PC-3 (cell line): Measurements from ENCODE around the gene CPN1. TPM values are rescaled to one million over a fixed set of nuclear protein-coding genes. Genes with fewer than 3 reads are reported as not detected.

Source experiments
- ATAC-seq: fragments of 200-7000 bp; cut with Tn5 transposase; 2 replicates; pipeline ENCODE4 v1.9.1; 2020; ENCODE audit warnings: mild to moderate bottlenecking, moderate library complexity
- BruUV-seq: library from RNA; stranded (reverse); fragments of 400-500 nt; replicated peaks from 2 replicates; lab custom pipeline; 2021; lab: Mats Ljungman, UMichigan
- CTCF ChIA-PET: fragments of 300-600 bp; sonication (Branson Sonifier 250); formaldehyde crosslinking; loops from one replicate; lab custom pipeline; 2022; ENCODE audit warnings: antibody characterized with exemption; lab: Charles Lee
- POLR2A ChIA-PET: fragments of 300-600 bp; sonication (Branson Sonifier 250); formaldehyde crosslinking; loops from one replicate; lab custom pipeline; 2022; ENCODE audit warnings: antibody characterized with exemption; ENCODE audit not compliant: unreplicated experiment; lab: Charles Lee
- DNase-seq: peaks from one replicate; pipeline ENCODE4 v3.0.0-alpha.2; 2015
- H2AFZ ChIP-seq: fragments of 300-600 bp; sonication (generic); 2 replicates; pipeline ENCODE4 v1.6.0; 2016; ENCODE audit warnings: antibody characterized with exemption, low read length
- H3F3A ChIP-seq: fragments of 300-600 bp; sonication (generic); one replicate; pipeline ENCODE4 v1.6.0; 2017; ENCODE audit warnings: antibody characterized with exemption, low read length, control low read depth, mild to moderate bottlenecking; ENCODE audit not compliant: unreplicated experiment
- H3K27ac ChIP-seq: fragments of 300-600 bp; sonication (generic); 2 replicates; pipeline ENCODE4 v1.5.1; 2016; ENCODE audit warnings: mild to moderate bottlenecking, low read length
- H3K27me3 ChIP-seq: fragments of 300-600 bp; sonication (generic); 2 replicates; pipeline ENCODE4 v1.6.1; 2016; ENCODE audit warnings: low read length, mixed read lengths
- H3K36me3 ChIP-seq: fragments of 300-600 bp; sonication (generic); 2 replicates; pipeline ENCODE4 v1.6.1; 2016; ENCODE audit warnings: low read depth, mixed run types, low read length, mixed read lengths
- H3K4me1 ChIP-seq: fragments of 300-600 bp; sonication (generic); 2 replicates; pipeline ENCODE4 v1.5.1; 2016; ENCODE audit warnings: low read length; ENCODE audit not compliant: insufficient read depth
- H3K4me2 ChIP-seq: fragments of 300-600 bp; sonication (generic); 2 replicates; pipeline ENCODE4 v1.6.0; 2016; ENCODE audit warnings: low read length
- H3K4me3 ChIP-seq: fragments of 300-600 bp; sonication (generic); 2 replicates; pipeline ENCODE4 v1.5.1; 2016; ENCODE audit warnings: mild to moderate bottlenecking, low read length, mixed read lengths
- H3K79me2 ChIP-seq: fragments of 300-600 bp; sonication (generic); 2 replicates; pipeline ENCODE4 v1.6.1; 2017; ENCODE audit warnings: low read length, mixed read lengths
- H3K9ac ChIP-seq: fragments of 300-600 bp; sonication (generic); 2 replicates; pipeline ENCODE4 v1.6.0; 2016; ENCODE audit warnings: mild to moderate bottlenecking, low read length
- H3K9me2 ChIP-seq: fragments of 300-600 bp; sonication (generic); replicated peaks from 2 replicates; pipeline ENCODE4 v1.6.1; 2016; ENCODE audit warnings: mixed run types, low read length, mixed read lengths
- H3K9me3 ChIP-seq: fragments of 300-600 bp; sonication (generic); 2 replicates; pipeline ENCODE4 v1.6.1; 2016; ENCODE audit warnings: low read length, mixed read lengths
- H4K20me1 ChIP-seq: fragments of 300-600 bp; sonication (generic); 2 replicates; pipeline ENCODE4 v1.6.1; 2016; ENCODE audit warnings: low read length, mixed read lengths
- CTCF ChIP-seq: fragments of 300-600 bp; sonication (generic); conservative IDR thresholded peaks from 2 replicates; pipeline ENCODE4 v1.5.1; 2017; ENCODE audit warnings: antibody characterized with exemption, low read depth, mild to moderate bottlenecking, low read length
- EZH2 ChIP-seq: fragments of 300-600 bp; sonication (generic); IDR thresholded peaks from one replicate; pipeline ENCODE4 v1.6.1; 2017; ENCODE audit warnings: antibody characterized with exemption, mild to moderate bottlenecking, low read length; ENCODE audit not compliant: unreplicated experiment
- EZH2phosphoT487 ChIP-seq: fragments of 300-600 bp; sonication (generic); IDR thresholded peaks from 2 replicates; pipeline ENCODE4 v1.6.1; 2018; ENCODE audit warnings: mild to moderate bottlenecking, antibody characterized with exemption, low read length, borderline replicate concordance
- intact Hi-C: fragments of 100-400 bp; cut with micrococcal nuclease; formaldehyde crosslinking; loops from 2 replicates; pipeline ENCODE4 v1.9.0; 2023
- total RNA-seq: library from RNA; depleted of rRNA; stranded (reverse); fragments of >200 nt; gene quantifications from 2 replicates; pipeline ENCODE4 v1.2.3, GENCODE V29; 2014

Gene CPN1
- total RNA-seq, 1 experiment from 2014 or later, result not detected

GRCh38 chr10:100008142-100008522 lies 73.5 kb downstream of the CPN1 start:
- BruUV-seq, result no TSS peak
- no peaks in the 10 kb centered on the region for H3K9me3 ChIP-seq
- no peaks in the 10 kb centered on the region for H3K36me3 ChIP-seq
- DNase-seq, result peak; percentile 66
- H3K27ac ChIP-seq, result peak overlapping the region; percentile 95
- H3K9ac ChIP-seq, result peak overlapping the region; percentile 85
- CTCF ChIA-PET, result interaction anchor here (0.5 to 1.8 kb wide), 2 partner anchors 24 to 162 kb away, joined by 3 to 6 read pairs; no protein-coding TSS in a partner anchor
- H2AFZ ChIP-seq, result no peak overlapping the region
- POLR2A ChIA-PET, result interaction anchor here (0.5 kb wide), 1 partner anchor 232 kb away, joined by 4 read pairs; no protein-coding TSS in a partner anchor
- H3K4me2 ChIP-seq, result peak overlapping the region; percentile 90
- H4K20me1 ChIP-seq, result no peaks in the 10 kb centered on the region
- H3F3A ChIP-seq, result no peaks in the 10 kb centered on the region
- no peaks in the 10 kb centered on the region for H3K27me3 ChIP-seq
- H3K9me2 ChIP-seq, result no peaks in the 10 kb centered on the region
- H3K4me1 ChIP-seq, result peaks cover 36% of the 10 kb centered on the region
- peak overlapping the region; percentile 91 for H3K4me3 ChIP-seq
- peaks cover 51% of the 10 kb centered on the region for H3K79me2 ChIP-seq
- intact Hi-C loops, result loop anchor here (2.0 to 5.0 kb wide), 2 partner anchors 31 to 41 kb away; no protein-coding TSS in a partner anchor
- TF ChIP-seq CTCF (no peak), EZH2 (no peak), EZH2phosphoT487 (no peak)
- ATAC-seq, result peak; percentile 27

- Histone ChIP-seq H3K9me3 (no peaks in the 10 kb centered on the region), H3K4me1 (peaks cover 39% of the 10 kb centered on the region), H3K36me3 (no peaks in the 10 kb centered on the region), H3K9me2 (no peaks in the 10 kb centered on the region), H3F3A (no peaks in the 10 kb centered on the region), H4K20me1 (no peaks in the 10 kb centered on the region), H3K27ac (peak overlapping the region; percentile 95), H3K79me2 (peaks cover 58% of the 10 kb centered on the region), H3K4me3 (peak overlapping the region; percentile 91), H3K27me3 (no peaks in the 10 kb centered on the region), H3K4me2 (peak overlapping the region; percentile 90), H3K9ac (peak overlapping the region; percentile 85), H2AFZ (no peak overlapping the region)
- ATAC-seq, result no peak
- ChIA-PET CTCF (interaction anchor here (0.5 kb wide), 1 partner anchor 23 kb away, joined by 3 read pairs; no protein-coding TSS in a partner anchor), POLR2A (interaction anchor here (0.5 kb wide), 1 partner anchor 274 kb away, joined by 4 read pairs; no protein-coding TSS in a partner anchor)
- no peak for TF ChIP-seq EZH2phosphoT487
- intact Hi-C loops, result loop anchor here (2.0 to 5.0 kb wide), 2 partner anchors 31 to 40 kb away; no protein-coding TSS in a partner anchor
- no peak for DNase-seq
- BruUV-seq, result no TSS peak
Observed at GRCh38 chr10:100007231-100008141, 74.2 kb downstream of the CPN1 start.

- DNase-seq (peak; percentile 91), ATAC-seq (peak; percentile 61)
- Histone ChIP-seq H3K9me2 (no peaks in the 10 kb centered on the region), H3K9ac (peak overlapping the region; percentile 85), H3F3A (no peaks in the 10 kb centered on the region), H3K9me3 (no peaks in the 10 kb centered on the region), H3K4me3 (peak overlapping the region; percentile 51), H4K20me1 (no peaks in the 10 kb centered on the region), H3K27me3 (no peaks in the 10 kb centered on the region), H3K4me1 (peaks cover 44% of the 10 kb centered on the region), H3K79me2 (peaks cover 69% of the 10 kb centered on the region), H3K4me2 (peak overlapping the region; percentile 90), H2AFZ (no peak overlapping the region), H3K36me3 (no peaks in the 10 kb centered on the region), H3K27ac (peak overlapping the region; percentile 95)
- intact Hi-C loops, result loop anchor here (5.0 kb wide), 1 partner anchor 39 kb away; no protein-coding TSS in a partner anchor
- TF ChIP-seq EZH2phosphoT487 (no peak), EZH2 (no peak), CTCF (no peak)
- POLR2A ChIA-PET, result interaction anchor here (0.7 kb wide), 2 partner anchors 10 to 19 kb away, joined by 3 to 4 read pairs; no protein-coding TSS in a partner anchor
- BruUV-seq, result no TSS peak
- CTCF ChIA-PET, result interaction anchor here (0.9 to 1.1 kb wide), 2 partner anchors 39 to 161 kb away, joined by 3 to 4 read pairs; no protein-coding TSS in a partner anchor
Observed at GRCh38 chr10:100006243-100006886, 75.3 kb downstream of the CPN1 start.
